SK-N-SH treated with all-trans-retinoic acid at 6 μM for 48 hours (cell line): Measurements from ENCODE around the gene ADPRHL1.

Experiments
- ATAC-seq: fragments of 200-7000 bp; cut with Tn5 transposase; 3 replicates; pipeline ENCODE4 v1.9.1; 2020; ENCODE audit warnings: mild to moderate bottlenecking, moderate library complexity
- ARNTL ChIP-seq: fragments of 450-650 bp; formaldehyde crosslinking; IDR thresholded peaks from 2 replicates; pipeline ENCODE4 v1.5.0; 2020; ENCODE audit warnings: low read depth, mild to moderate bottlenecking, moderate library complexity, borderline replicate concordance
- BACH2 ChIP-seq: fragments of 250-450 bp; sonication (Bioruptor Pico); IDR thresholded peaks from 2 replicates; pipeline ENCODE4 v1.9.0; 2021; ENCODE audit warnings: mild to moderate bottlenecking, borderline replicate concordance
- CSDC2 ChIP-seq: fragments of 250-450 bp; sonication (Bioruptor Pico); IDR thresholded peaks from 2 replicates; pipeline ENCODE4 v1.5.0; 2020; ENCODE audit warnings: mild to moderate bottlenecking, moderate library complexity
- ESRRG ChIP-seq: fragments of 250-450 bp; sonication (Bioruptor Pico); IDR thresholded peaks from 2 replicates; pipeline ENCODE4 v1.6.1; 2021; ENCODE audit warnings: mild to moderate bottlenecking
- GLIS3 ChIP-seq: fragments of 250-450 bp; sonication (Bioruptor Pico); IDR thresholded peaks from 2 replicates; pipeline ENCODE4 v1.5.0; 2020; ENCODE audit warnings: mild to moderate bottlenecking, moderate library complexity
- ISL1 ChIP-seq: fragments of 250-450 bp; sonication (Bioruptor Pico); IDR thresholded peaks from 2 replicates; pipeline ENCODE4 v2.1.2; 2022; ENCODE audit warnings: mild to moderate bottlenecking, moderate library complexity
- OSR1 ChIP-seq: fragments of 250-450 bp; sonication (Bioruptor Pico); IDR thresholded peaks from 2 replicates; pipeline ENCODE4 v1.8.0; 2022; ENCODE audit warnings: moderate library complexity, mild to moderate bottlenecking, inconsistent platforms
- PPARA ChIP-seq: fragments of 250-450 bp; sonication (Bioruptor Pico); IDR thresholded peaks from 2 replicates; pipeline ENCODE4 v1.5.0; 2020; ENCODE audit warnings: mild to moderate bottlenecking, borderline replicate concordance
- RARB ChIP-seq: fragments of 250-450 bp; sonication (Bioruptor Pico); IDR thresholded peaks from 2 replicates; pipeline ENCODE4 v1.8.0; 2021; ENCODE audit warnings: mild to moderate bottlenecking, moderate library complexity
- TCF4 ChIP-seq: fragments of 250-450 bp; sonication (Bioruptor Pico); IDR thresholded peaks from 2 replicates; pipeline ENCODE4 v1.8.0; 2021; ENCODE audit warnings: mild to moderate bottlenecking, moderate library complexity, borderline replicate concordance
- ZC3H10 ChIP-seq: fragments of 250-450 bp; sonication (Bioruptor Pico); IDR thresholded peaks from 2 replicates; pipeline ENCODE4 v1.5.1; 2021; ENCODE audit warnings: mild to moderate bottlenecking, moderate library complexity
- ZFP3 ChIP-seq: fragments of 250-450 bp; sonication (Bioruptor Pico); IDR thresholded peaks from 2 replicates; pipeline ENCODE4 v1.5.0; 2020; ENCODE audit warnings: mild to moderate bottlenecking, moderate library complexity
- ZFP30 ChIP-seq: fragments of 450-650 bp; formaldehyde crosslinking; IDR thresholded peaks from 2 replicates; pipeline ENCODE4 v1.5.0; 2022; ENCODE audit warnings: mild to moderate bottlenecking, moderate library complexity
- ZNF8 ChIP-seq: fragments of 450-650 bp; formaldehyde crosslinking; IDR thresholded peaks from 2 replicates; pipeline ENCODE4 v1.5.0; 2020; ENCODE audit warnings: mild to moderate bottlenecking, moderate library complexity
- TF ChIP-seq, protein P1 (sequence below): fragments of 250-450 bp; sonication (Bioruptor Pico); IDR thresholded peaks from 2 replicates; pipeline ENCODE4 v1.5.1; 2021; ENCODE audit warnings: mild to moderate bottlenecking, moderate library complexity
- TF ChIP-seq, protein P2 (sequence below): fragments of 250-450 bp; sonication (Bioruptor Pico); IDR thresholded peaks from 2 replicates; pipeline ENCODE4 v1.5.0; 2020; ENCODE audit warnings: mild to moderate bottlenecking, moderate library complexity
- TF ChIP-seq, protein P3 (sequence below): fragments of 250-450 bp; sonication (Bioruptor Pico); IDR thresholded peaks from 2 replicates; pipeline ENCODE4 v1.8.0; 2021; ENCODE audit warnings: low read depth, mild to moderate bottlenecking, moderate library complexity, borderline replicate concordance

ADPRHL1 gene

DNA sequence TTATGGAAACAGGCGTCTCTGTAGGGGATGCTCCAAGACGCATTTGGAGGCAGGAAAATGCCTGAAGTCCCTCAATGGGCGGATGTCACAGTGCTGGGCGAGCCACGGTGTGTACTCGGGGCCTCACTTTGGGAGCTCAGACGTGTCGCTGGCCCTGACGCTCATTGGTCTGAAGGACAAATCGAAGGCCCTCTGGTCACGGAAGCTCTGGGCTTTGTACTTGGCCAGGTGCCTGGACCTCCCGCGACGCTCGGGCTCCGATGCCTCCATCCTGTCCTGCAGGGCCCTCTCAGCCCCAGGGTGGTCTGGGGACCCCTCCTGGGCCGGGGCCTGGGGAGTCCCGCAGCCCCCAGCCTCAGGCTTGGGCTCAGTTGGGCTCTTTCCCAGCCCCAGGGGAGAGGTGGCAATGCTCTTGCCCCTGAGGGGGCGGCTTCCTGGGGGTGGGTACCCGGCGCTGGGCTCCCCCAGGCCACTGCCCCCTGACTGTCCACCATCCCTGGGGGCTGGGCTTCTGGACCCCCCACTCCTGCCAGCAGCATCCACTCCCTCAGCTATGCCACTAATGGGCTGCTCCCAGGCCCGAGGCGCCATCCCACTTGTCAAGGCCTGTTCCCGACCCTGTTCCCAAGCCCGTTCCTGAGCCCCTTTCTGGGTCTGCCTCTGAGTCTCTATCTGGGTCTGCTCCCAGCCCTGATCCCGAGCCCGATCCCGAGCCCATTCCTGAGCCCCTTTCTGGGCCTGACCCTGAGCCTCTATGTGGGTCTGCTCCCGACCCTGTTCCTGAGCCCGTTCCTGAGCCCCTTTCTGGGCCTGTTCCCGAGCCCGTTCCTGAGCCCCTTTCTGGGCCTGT is 49.8 kb downstream of the ADPRHL1 start:
- TF ChIP-seq ZC3H10: no peak
- no peak for TF ChIP-seq ESRRG (CRISPR knock-in tag)
- no peak for TF ChIP-seq ZFP30 (CRISPR knock-in tag)
- no peak for TF ChIP-seq ZFP3
- TF ChIP-seq, protein P1, sequence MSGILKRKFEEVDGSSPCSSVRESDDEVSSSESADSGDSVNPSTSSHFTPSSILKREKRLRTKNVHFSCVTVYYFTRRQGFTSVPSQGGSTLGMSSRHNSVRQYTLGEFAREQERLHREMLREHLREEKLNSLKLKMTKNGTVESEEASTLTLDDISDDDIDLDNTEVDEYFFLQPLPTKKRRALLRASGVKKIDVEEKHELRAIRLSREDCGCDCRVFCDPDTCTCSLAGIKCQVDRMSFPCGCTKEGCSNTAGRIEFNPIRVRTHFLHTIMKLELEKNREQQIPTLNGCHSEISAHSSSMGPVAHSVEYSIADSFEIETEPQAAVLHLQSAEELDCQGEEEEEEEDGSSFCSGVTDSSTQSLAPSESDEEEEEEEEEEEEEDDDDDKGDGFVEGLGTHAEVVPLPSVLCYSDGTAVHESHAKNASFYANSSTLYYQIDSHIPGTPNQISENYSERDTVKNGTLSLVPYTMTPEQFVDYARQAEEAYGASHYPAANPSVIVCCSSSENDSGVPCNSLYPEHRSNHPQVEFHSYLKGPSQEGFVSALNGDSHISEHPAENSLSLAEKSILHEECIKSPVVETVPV (CRISPR knock-in tag): no peak
- TF ChIP-seq ZNF8 (CRISPR knock-in tag): no peak
- no peak for TF ChIP-seq PPARA (CRISPR knock-in tag)
- TF ChIP-seq, protein P2, sequence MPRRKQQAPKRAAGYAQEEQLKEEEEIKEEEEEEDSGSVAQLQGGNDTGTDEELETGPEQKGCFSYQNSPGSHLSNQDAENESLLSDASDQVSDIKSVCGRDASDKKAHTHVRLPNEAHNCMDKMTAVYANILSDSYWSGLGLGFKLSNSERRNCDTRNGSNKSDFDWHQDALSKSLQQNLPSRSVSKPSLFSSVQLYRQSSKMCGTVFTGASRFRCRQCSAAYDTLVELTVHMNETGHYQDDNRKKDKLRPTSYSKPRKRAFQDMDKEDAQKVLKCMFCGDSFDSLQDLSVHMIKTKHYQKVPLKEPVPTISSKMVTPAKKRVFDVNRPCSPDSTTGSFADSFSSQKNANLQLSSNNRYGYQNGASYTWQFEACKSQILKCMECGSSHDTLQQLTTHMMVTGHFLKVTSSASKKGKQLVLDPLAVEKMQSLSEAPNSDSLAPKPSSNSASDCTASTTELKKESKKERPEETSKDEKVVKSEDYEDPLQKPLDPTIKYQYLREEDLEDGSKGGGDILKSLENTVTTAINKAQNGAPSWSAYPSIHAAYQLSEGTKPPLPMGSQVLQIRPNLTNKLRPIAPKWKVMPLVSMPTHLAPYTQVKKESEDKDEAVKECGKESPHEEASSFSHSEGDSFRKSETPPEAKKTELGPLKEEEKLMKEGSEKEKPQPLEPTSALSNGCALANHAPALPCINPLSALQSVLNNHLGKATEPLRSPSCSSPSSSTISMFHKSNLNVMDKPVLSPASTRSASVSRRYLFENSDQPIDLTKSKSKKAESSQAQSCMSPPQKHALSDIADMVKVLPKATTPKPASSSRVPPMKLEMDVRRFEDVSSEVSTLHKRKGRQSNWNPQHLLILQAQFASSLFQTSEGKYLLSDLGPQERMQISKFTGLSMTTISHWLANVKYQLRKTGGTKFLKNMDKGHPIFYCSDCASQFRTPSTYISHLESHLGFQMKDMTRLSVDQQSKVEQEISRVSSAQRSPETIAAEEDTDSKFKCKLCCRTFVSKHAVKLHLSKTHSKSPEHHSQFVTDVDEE (CRISPR knock-in tag): no peak
- no peak for TF ChIP-seq OSR1 (CRISPR knock-in tag)
- TF ChIP-seq GLIS3 (CRISPR knock-in tag): no peak
- TF ChIP-seq RARB (CRISPR knock-in tag): no peak
- ATAC-seq: no peak

DNA sequence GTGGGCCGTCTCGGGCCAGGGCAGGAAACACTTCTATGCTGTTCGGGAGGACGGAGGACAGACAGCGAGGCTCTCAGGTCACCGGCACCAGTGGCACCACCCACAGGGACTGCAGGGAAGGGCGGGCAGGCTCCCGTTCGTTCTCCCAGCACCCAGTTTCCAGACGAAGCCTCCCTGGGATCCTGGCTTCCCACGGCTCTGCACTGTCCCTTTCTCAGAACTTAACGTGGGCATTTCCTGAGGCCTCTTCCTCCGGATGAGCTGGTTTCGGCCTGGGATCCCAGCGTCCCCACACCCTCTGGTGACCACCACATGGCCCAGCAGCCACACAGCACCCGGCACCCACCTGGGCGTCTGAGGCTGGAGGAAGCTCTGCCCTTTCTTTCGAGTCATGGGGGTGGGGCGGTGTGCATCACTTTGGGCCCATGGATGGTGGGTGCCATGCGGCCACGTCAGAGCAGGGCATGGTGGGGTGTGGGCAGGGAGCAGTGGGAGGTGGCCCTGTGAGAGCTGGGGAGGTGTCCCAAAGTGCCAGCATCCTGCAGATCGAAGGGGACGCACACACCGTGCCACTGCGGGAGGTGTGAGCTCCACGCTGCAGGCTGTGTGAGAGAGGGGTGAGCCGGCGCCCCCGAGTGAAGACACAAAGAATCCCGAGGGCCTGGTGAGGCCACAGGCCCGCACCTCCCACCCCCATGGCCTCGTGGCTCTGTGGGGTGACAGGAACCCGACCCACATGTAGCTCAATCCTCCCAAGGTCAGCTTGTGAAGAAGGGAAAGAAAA is 50.6 kb downstream of the ADPRHL1 start:
- ATAC-seq: no peak
- TF ChIP-seq ZFP30 (CRISPR knock-in tag) (no peak), RARB (CRISPR knock-in tag) (no peak), TCF4 (CRISPR knock-in tag) (no peak), ZNF8 (CRISPR knock-in tag) (no peak), ISL1 (CRISPR knock-in tag) (no peak), ARNTL (CRISPR knock-in tag) (no peak), OSR1 (CRISPR knock-in tag) (no peak)
- TF ChIP-seq, protein P1 (CRISPR knock-in tag): no peak
- TF ChIP-seq, protein P2 (CRISPR knock-in tag): no peak

DNA sequence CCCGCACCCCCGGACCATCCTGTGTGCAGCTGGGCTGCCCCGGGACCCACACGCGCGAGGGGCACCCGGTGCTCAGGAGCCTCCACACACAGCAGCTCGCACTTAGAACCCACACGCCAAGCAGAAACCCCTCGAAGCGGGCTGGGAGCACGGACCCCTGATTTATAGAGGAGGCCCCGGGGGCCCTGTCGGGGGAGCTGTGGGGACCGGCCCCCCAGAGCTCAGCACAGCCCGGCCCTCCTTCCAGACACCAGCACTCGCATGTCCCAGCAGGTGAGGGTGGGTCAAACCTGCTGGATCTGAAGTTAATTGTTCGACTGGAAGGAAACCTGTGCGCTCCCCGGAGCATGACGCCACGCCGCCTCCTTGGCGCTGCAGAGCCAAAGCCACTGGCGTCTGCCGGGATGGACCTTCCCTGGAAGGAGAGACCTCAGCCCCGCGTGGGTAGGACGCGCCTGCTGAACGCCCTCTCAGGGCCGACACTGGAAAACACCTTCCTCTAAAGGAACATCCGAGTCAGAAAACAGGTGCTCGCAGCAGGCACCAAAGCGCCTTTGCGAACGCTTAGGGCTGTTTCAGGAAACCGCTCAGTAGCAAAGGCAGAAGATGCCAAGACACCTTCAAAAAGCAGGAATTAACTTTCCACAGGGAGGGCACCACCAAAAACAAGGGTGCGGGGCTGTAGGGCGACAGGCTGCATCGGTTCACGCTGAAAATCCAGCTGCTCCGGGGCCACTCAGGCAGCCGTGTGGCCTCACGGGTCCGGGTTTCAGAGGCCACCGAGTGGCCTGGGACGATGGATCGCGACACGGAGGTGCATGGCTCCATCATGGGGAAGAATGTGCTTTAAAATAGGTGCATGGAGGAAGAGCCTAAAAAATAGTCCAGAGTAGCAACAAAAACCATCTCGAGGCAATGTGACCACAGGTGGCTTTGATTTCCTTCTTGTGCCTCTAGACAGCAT is 51.6 kb downstream of the ADPRHL1 start:
- no peak for ATAC-seq
- TF ChIP-seq RARB (CRISPR knock-in tag): no peak
- TF ChIP-seq GLIS3 (CRISPR knock-in tag): no peak
- TF ChIP-seq, protein P3, sequence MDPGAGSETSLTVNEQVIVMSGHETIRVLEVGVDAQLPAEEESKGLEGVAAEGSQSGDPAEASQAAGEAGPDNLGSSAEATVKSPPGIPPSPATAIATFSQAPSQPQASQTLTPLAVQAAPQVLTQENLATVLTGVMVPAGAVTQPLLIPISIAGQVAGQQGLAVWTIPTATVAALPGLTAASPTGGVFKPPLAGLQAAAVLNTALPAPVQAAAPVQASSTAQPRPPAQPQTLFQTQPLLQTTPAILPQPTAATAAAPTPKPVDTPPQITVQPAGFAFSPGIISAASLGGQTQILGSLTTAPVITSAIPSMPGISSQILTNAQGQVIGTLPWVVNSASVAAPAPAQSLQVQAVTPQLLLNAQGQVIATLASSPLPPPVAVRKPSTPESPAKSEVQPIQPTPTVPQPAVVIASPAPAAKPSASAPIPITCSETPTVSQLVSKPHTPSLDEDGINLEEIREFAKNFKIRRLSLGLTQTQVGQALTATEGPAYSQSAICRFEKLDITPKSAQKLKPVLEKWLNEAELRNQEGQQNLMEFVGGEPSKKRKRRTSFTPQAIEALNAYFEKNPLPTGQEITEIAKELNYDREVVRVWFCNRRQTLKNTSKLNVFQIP: no peak
- TF ChIP-seq ARNTL (CRISPR knock-in tag): no peak
- TF ChIP-seq BACH2 (CRISPR knock-in tag): no peak
- TF ChIP-seq ESRRG (CRISPR knock-in tag): no peak
- TF ChIP-seq, protein P2 (CRISPR knock-in tag): no peak
- TF ChIP-seq CSDC2: no peak
